Mammary epithelial cell (primary cell): ENCODE results near the gene CDH13.

Source experiments
- EZH2 ChIP-seq: IDR thresholded peaks from 2 replicates; pipeline ENCODE4 v1.6.1; 2012; ENCODE audit warnings: low read length, inconsistent platforms, borderline replicate concordance
- TF ChIP-seq, protein P1 (sequence below), 2 donors: IDR thresholded peaks in 1 of 2; conservative IDR thresholded peaks in 1 of 2; 2 replicates each; pipeline ENCODE4 v1.5.1; 2011 to 2012; ENCODE audit warnings: inconsistent platforms in 2 of 2, low read length in 2 of 2, mild to moderate bottlenecking in 2 of 2, control low read depth in 1 of 2, low read depth in 1 of 2; ENCODE audit not compliant: insufficient read depth in 1 of 2; ENCODE audit errors: extremely low read depth in 1 of 2

DNA sequence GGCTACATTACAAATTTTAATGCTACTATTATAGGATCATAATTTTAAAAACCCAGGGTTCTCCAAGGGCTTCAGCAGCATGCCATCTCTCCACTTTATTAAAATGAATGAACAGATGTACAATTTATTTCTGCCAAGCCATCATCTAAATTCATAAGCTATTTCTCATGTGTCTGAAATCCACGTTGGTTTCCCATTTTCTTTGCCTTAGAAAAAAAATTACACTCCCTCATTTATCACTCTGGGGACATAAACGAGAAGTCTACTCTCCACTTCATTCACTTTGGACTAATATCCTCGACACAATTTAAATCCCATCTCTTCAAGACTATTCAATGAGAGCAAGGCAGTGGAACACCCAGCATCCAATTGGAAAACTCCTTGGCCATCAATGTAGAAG lies 1002.7 kb downstream of the CDH13 start:
- TF ChIP-seq, protein P1, sequence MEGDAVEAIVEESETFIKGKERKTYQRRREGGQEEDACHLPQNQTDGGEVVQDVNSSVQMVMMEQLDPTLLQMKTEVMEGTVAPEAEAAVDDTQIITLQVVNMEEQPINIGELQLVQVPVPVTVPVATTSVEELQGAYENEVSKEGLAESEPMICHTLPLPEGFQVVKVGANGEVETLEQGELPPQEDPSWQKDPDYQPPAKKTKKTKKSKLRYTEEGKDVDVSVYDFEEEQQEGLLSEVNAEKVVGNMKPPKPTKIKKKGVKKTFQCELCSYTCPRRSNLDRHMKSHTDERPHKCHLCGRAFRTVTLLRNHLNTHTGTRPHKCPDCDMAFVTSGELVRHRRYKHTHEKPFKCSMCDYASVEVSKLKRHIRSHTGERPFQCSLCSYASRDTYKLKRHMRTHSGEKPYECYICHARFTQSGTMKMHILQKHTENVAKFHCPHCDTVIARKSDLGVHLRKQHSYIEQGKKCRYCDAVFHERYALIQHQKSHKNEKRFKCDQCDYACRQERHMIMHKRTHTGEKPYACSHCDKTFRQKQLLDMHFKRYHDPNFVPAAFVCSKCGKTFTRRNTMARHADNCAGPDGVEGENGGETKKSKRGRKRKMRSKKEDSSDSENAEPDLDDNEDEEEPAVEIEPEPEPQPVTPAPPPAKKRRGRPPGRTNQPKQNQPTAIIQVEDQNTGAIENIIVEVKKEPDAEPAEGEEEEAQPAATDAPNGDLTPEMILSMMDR (conservative IDR thresholded peaks at IDR 0.05 in 1 of 2, IDR thresholded peaks at IDR 0.05 in 1 of 2; ENCODE audit: extremely low read depth in 1 of 2, insufficient read depth in 1 of 2, low read depth in 1 of 2, low read length in 2 of 2): no peak
- no peak for TF ChIP-seq EZH2
